Measurements from ENCODE around the gene TTC4.

The TTC4 gene

DNA sequence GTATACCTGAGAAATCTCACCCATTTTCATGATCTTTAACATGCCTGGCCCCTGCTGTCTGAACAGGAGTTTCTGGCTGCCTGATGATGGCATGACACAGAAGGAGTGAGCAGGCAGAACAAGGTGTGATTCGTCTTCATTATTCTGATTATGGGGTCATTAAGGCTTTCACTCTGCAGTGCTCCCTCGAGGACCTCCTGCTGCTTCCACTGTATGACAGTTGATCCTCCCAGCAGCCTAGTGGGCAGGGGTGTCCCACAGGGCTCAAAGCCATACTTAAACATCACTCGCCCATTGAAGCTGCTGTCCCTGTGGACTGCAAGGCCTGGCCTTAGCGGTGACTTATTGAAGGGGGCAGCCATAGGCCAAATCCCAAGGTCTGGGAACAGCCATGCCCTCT lies 61.4 kb downstream of the TTC4 start:
- H3K9ac ChIP-seq (ENCODE audit: low read depth in 1 of 2, low read length in 2 of 2), result no peak overlapping the region
- H3K9me3 ChIP-seq (ENCODE audit: control insufficient read depth in 2 of 2, low read length in 2 of 2), result no peaks in the 10 kb centered on the region
- peaks cover 13 to 14% of the 10 kb centered on the region in 2 donors for H3K4me1 ChIP-seq (ENCODE audit: control insufficient read depth in 2 of 2, insufficient read depth in 2 of 2, low read length in 2 of 2)
- H3K27me3 ChIP-seq (ENCODE audit: control insufficient read depth in 2 of 2, insufficient read depth in 2 of 2, low read length in 2 of 2), result no peaks in the 10 kb centered on the region
- peaks cover 4 to 11% of the 10 kb centered on the region in 2 donors for H3K36me3 ChIP-seq (ENCODE audit: control insufficient read depth in 2 of 2, insufficient read depth in 2 of 2, low read length in 2 of 2)
- no peak overlapping the region for H3K4me3 ChIP-seq (ENCODE audit: low read length in 2 of 2)
- H3K27ac ChIP-seq (ENCODE audit: low read depth in 2 of 2, low read length in 2 of 2), result peak overlapping the region in 1 of 2 donors; percentile 35

DNA sequence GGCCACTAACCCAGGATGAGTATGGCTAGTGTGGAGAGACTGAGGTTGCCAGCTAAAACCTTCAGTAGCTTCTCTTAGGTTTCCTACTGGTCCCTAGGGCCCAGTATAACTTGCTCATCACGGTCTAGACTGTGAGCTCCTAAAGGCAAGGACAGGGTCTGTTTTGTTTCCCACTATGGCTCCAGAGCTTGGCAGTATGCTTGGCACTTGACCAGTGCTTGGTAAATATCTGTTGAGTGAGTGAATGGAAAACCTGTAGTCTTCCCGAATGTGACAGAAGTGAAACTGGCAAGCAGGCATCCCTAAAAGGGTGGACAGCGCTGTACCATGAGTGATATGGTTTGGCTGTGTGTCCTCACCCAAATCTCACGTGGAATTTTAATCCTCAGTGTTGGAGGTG lies 61.8 kb downstream of the TTC4 start:
- Histone ChIP-seq H3K27ac (ENCODE audit: low read depth in 2 of 2, low read length in 2 of 2) (no peak overlapping the region), H3K27me3 (ENCODE audit: control insufficient read depth in 2 of 2, insufficient read depth in 2 of 2, low read length in 2 of 2) (no peaks in the 10 kb centered on the region), H3K4me1 (ENCODE audit: control insufficient read depth in 2 of 2, insufficient read depth in 2 of 2, low read length in 2 of 2) (peaks cover 13 to 14% of the 10 kb centered on the region in 2 donors), H3K4me3 (ENCODE audit: low read length in 2 of 2) (no peak overlapping the region), H3K9ac (ENCODE audit: low read depth in 1 of 2, low read length in 2 of 2) (no peak overlapping the region), H3K9me3 (ENCODE audit: control insufficient read depth in 2 of 2, low read length in 2 of 2) (no peaks in the 10 kb centered on the region), H3K36me3 (ENCODE audit: control insufficient read depth in 2 of 2, insufficient read depth in 2 of 2, low read length in 2 of 2) (peaks cover 9 to 15% of the 10 kb centered on the region in 2 donors)

DNA sequence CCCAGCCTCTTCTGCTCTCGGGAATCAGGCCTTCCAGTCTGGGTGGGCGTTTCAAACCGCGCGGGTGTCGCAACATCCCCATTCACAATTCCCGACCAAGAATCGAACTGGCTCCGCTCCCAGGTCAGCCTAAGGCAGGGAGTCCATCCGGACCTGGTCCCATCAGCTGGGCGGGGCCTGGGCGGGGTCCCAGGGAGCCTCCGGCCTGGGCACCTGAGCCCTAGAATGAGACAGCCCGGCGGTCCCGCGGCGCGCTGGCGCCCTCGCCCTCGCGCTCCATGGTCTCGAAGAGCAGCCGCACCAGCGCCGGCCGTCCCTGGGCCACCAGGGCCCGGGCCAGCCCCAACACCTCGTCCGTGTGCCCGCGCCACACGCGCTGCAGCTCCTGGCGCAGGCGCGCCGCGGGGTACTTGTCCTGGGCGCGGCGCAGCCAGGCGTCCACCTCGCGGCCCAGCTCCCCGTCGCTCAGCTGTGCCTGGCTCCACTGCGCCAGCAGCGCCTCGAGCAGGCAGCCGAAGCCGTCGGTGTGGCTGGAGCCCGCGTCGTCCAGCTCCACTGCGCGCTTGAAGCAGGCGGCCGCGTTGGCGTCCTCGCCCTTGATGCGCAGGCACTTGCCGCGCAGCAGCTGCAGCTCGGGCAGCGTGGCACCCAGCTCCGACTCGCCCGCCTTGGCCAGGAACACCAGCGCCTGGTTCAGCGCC lies 65.5 kb downstream of the TTC4 start:
- peaks cover 10 to 12% of the 10 kb centered on the region in 2 donors for H3K4me1 ChIP-seq (ENCODE audit: control insufficient read depth in 2 of 2, insufficient read depth in 2 of 2, low read length in 2 of 2)
- no peak overlapping the region for H3K9ac ChIP-seq (ENCODE audit: low read depth in 1 of 2, low read length in 2 of 2)
- H3K27ac ChIP-seq (ENCODE audit: low read depth in 2 of 2, low read length in 2 of 2), result no peak overlapping the region
- H3K27me3 ChIP-seq (ENCODE audit: control insufficient read depth in 2 of 2, insufficient read depth in 2 of 2, low read length in 2 of 2), result no peaks in the 10 kb centered on the region
- H3K4me3 ChIP-seq (ENCODE audit: low read length in 2 of 2), result no peak overlapping the region
- H3K36me3 ChIP-seq (ENCODE audit: control insufficient read depth in 2 of 2, insufficient read depth in 2 of 2, low read length in 2 of 2), result peaks cover 27 to 28% of the 10 kb centered on the region in 2 donors
- no peaks in the 10 kb centered on the region for H3K9me3 ChIP-seq (ENCODE audit: control insufficient read depth in 2 of 2, low read length in 2 of 2)

DNA sequence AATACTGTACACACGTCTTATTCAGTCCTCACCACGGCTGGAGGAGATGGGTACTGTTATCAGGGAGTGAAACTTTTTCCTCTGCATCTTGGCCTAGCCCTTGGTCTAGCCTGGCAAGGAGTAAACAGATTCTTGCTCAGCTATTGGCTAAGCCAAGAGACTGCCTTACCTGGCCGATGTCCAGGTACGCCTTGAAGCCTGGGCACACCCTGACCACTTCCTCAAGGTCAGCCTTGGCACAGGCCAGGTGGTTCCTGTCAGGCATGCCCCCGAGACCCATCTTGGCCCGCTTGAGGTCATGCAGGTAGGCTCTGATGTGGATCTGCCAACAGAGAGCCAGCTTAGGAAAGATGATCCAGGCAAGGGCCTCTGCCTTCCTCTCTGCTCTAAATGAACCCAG lies 66.5 kb downstream of the TTC4 start:
- Histone ChIP-seq H3K9me3 (ENCODE audit: control insufficient read depth in 2 of 2, low read length in 2 of 2) (no peaks in the 10 kb centered on the region), H3K4me3 (ENCODE audit: low read length in 2 of 2) (no peak overlapping the region), H3K27me3 (ENCODE audit: control insufficient read depth in 2 of 2, insufficient read depth in 2 of 2, low read length in 2 of 2) (no peaks in the 10 kb centered on the region), H3K27ac (ENCODE audit: low read depth in 2 of 2, low read length in 2 of 2) (no peak overlapping the region), H3K9ac (ENCODE audit: low read depth in 1 of 2, low read length in 2 of 2) (no peak overlapping the region), H3K36me3 (ENCODE audit: control insufficient read depth in 2 of 2, insufficient read depth in 2 of 2, low read length in 2 of 2) (peaks cover 31 to 36% of the 10 kb centered on the region in 2 donors), H3K4me1 (ENCODE audit: control insufficient read depth in 2 of 2, insufficient read depth in 2 of 2, low read length in 2 of 2) (peaks cover under 1 to 2% of the 10 kb centered on the region in 2 donors)

DNA sequence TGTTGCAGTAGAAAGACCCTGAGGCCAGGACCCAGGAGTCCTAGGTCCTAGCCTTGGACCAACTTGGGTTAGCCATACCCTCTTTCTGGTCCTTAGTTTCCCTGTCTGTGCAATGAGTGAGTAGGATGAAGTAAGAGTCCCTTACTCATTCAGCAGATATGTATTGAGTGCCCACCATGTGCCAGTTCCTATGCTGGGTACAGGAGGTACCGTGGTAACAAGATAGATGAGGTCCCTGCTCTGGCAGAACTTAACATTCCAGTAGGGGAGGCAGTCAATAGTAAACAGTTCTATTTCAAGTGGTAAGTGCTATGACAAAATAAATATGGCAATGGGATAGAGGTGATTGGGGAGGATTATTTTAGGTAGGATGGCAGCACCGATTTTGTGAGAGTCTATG lies 66.9 kb downstream of the TTC4 start:
- Histone ChIP-seq H3K9ac (ENCODE audit: low read depth in 1 of 2, low read length in 2 of 2) (no peak overlapping the region), H3K9me3 (ENCODE audit: control insufficient read depth in 2 of 2, low read length in 2 of 2) (no peaks in the 10 kb centered on the region), H3K36me3 (ENCODE audit: control insufficient read depth in 2 of 2, insufficient read depth in 2 of 2, low read length in 2 of 2) (peaks cover 35 to 39% of the 10 kb centered on the region in 2 donors), H3K27me3 (ENCODE audit: control insufficient read depth in 2 of 2, insufficient read depth in 2 of 2, low read length in 2 of 2) (no peaks in the 10 kb centered on the region), H3K4me1 (ENCODE audit: control insufficient read depth in 2 of 2, insufficient read depth in 2 of 2, low read length in 2 of 2) (no peaks in the 10 kb centered on the region), H3K4me3 (ENCODE audit: low read length in 2 of 2) (no peak overlapping the region), H3K27ac (ENCODE audit: low read depth in 2 of 2, low read length in 2 of 2) (no peak overlapping the region)

DNA sequence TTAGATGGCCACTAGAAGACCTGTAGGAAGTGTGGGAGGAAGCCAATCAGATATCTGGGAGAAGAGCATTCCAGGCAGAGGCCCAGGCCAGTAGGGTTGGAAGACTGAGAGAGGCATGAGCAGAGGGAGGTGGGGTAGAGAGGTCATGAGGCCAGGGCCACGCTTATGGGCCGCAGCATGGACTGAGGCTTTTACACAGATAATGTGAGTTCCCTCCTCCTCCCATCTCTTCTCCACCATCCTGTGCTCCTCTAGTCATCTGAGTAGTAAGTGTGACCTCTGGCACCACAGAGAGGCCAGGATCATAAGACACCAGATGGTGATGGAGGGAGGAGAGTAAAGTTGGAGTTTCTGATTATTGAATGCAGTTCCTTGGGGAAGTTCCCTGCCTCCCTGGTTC lies 68.4 kb downstream of the TTC4 start:
- no peak overlapping the region for H3K4me3 ChIP-seq (ENCODE audit: low read length in 2 of 2)
- no peak overlapping the region for H3K9ac ChIP-seq (ENCODE audit: low read depth in 1 of 2, low read length in 2 of 2)
- H3K27me3 ChIP-seq (ENCODE audit: control insufficient read depth in 2 of 2, insufficient read depth in 2 of 2, low read length in 2 of 2), result no peaks in the 10 kb centered on the region

GRCh38 chr1:54786778-54787177 lies 71.1 kb downstream of the TTC4 start:
- H3K27me3 ChIP-seq (ENCODE audit: control insufficient read depth in 2 of 2, insufficient read depth in 2 of 2, low read length in 2 of 2), result no peaks in the 10 kb centered on the region
- peaks cover 42 to 60% of the 10 kb centered on the region in 2 donors for H3K36me3 ChIP-seq (ENCODE audit: control insufficient read depth in 2 of 2, insufficient read depth in 2 of 2, low read length in 2 of 2)
- no peak overlapping the region for H3K27ac ChIP-seq (ENCODE audit: low read depth in 2 of 2, low read length in 2 of 2)
- H3K4me3 ChIP-seq (ENCODE audit: low read length in 2 of 2), result no peak overlapping the region
- H3K4me1 ChIP-seq (ENCODE audit: control insufficient read depth in 2 of 2, insufficient read depth in 2 of 2, low read length in 2 of 2), result no peaks in the 10 kb centered on the region
- no peak overlapping the region for H3K9ac ChIP-seq (ENCODE audit: low read depth in 1 of 2, low read length in 2 of 2)
- H3K9me3 ChIP-seq (ENCODE audit: control insufficient read depth in 2 of 2, low read length in 2 of 2), result peaks cover 0 to 2% of the 10 kb centered on the region in 2 donors

More for the DNA sequence above, 68.4 kb downstream of the TTC4 start:
- H3K27ac ChIP-seq (ENCODE audit: low read depth in 2 of 2, low read length in 2 of 2), result no peak overlapping the region
- H3K9me3 ChIP-seq (ENCODE audit: control insufficient read depth in 2 of 2, low read length in 2 of 2), result no peaks in the 10 kb centered on the region
- peaks cover 37 to 45% of the 10 kb centered on the region in 2 donors for H3K36me3 ChIP-seq (ENCODE audit: control insufficient read depth in 2 of 2, insufficient read depth in 2 of 2, low read length in 2 of 2)
- H3K4me1 ChIP-seq (ENCODE audit: control insufficient read depth in 2 of 2, insufficient read depth in 2 of 2, low read length in 2 of 2), result no peaks in the 10 kb centered on the region

GRCh38 chr1:54787604-54788003 lies 71.9 kb downstream of the TTC4 start:
- peaks cover 33 to 54% of the 10 kb centered on the region in 2 donors for H3K36me3 ChIP-seq (ENCODE audit: control insufficient read depth in 2 of 2, insufficient read depth in 2 of 2, low read length in 2 of 2)
- peaks cover 0 to 3% of the 10 kb centered on the region in 2 donors for H3K9me3 ChIP-seq (ENCODE audit: control insufficient read depth in 2 of 2, low read length in 2 of 2)
- H3K4me3 ChIP-seq (ENCODE audit: low read length in 2 of 2), result no peak overlapping the region
- H3K4me1 ChIP-seq (ENCODE audit: control insufficient read depth in 2 of 2, insufficient read depth in 2 of 2, low read length in 2 of 2), result no peaks in the 10 kb centered on the region
- no peak overlapping the region for H3K9ac ChIP-seq (ENCODE audit: low read depth in 1 of 2, low read length in 2 of 2)
- H3K27me3 ChIP-seq (ENCODE audit: control insufficient read depth in 2 of 2, insufficient read depth in 2 of 2, low read length in 2 of 2), result no peaks in the 10 kb centered on the region
- H3K27ac ChIP-seq (ENCODE audit: low read depth in 2 of 2, low read length in 2 of 2), result no peak overlapping the region

DNA sequence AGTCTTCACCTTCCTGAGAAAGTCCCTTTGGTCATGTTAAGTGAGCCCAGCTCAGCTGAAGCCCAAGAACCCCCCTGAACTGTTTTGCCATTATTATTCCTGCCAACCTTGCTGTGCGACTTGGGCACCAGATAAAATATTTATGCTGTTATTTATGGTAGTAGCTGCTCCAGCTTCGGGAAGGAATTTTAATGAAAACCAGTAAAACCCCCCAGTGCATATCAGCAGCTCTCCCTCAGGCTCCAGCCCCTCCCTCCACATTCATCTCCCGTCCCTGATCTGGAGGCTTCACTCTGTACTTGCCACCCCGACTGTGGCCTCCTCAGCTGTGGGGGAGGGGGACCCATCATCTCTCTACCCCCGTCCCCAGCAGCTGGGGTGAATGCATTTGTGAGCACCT lies 72.8 kb downstream of the TTC4 start:
- peaks cover 8% of the 10 kb centered on the region in 2 donors for H3K4me1 ChIP-seq (ENCODE audit: control insufficient read depth in 2 of 2, insufficient read depth in 2 of 2, low read length in 2 of 2)
- no peak overlapping the region for H3K9ac ChIP-seq (ENCODE audit: low read depth in 1 of 2, low read length in 2 of 2)
- H3K4me3 ChIP-seq (ENCODE audit: low read length in 2 of 2), result no peak overlapping the region
- peaks cover 33 to 55% of the 10 kb centered on the region in 2 donors for H3K36me3 ChIP-seq (ENCODE audit: control insufficient read depth in 2 of 2, insufficient read depth in 2 of 2, low read length in 2 of 2)
- no peaks in the 10 kb centered on the region for H3K27me3 ChIP-seq (ENCODE audit: control insufficient read depth in 2 of 2, insufficient read depth in 2 of 2, low read length in 2 of 2)
- no peak overlapping the region for H3K27ac ChIP-seq (ENCODE audit: low read depth in 2 of 2, low read length in 2 of 2)
- H3K9me3 ChIP-seq (ENCODE audit: control insufficient read depth in 2 of 2, low read length in 2 of 2), result peaks cover 0 to 3% of the 10 kb centered on the region in 2 donors

GRCh38 chr1:54791880-54792522 lies 76.3 kb downstream of the TTC4 start:
- no peak overlapping the region for H3K9ac ChIP-seq (ENCODE audit: low read depth in 1 of 2, low read length in 2 of 2)
- H3K27ac ChIP-seq (ENCODE audit: low read depth in 2 of 2, low read length in 2 of 2), result no peak overlapping the region
- peaks cover 24 to 36% of the 10 kb centered on the region in 2 donors for H3K36me3 ChIP-seq (ENCODE audit: control insufficient read depth in 2 of 2, insufficient read depth in 2 of 2, low read length in 2 of 2)
- H3K4me1 ChIP-seq (ENCODE audit: control insufficient read depth in 2 of 2, insufficient read depth in 2 of 2, low read length in 2 of 2), result peaks cover 40 to 41% of the 10 kb centered on the region in 2 donors
- peaks cover 0 to 3% of the 10 kb centered on the region in 2 donors for H3K9me3 ChIP-seq (ENCODE audit: control insufficient read depth in 2 of 2, low read length in 2 of 2)
- H3K27me3 ChIP-seq (ENCODE audit: control insufficient read depth in 2 of 2, insufficient read depth in 2 of 2, low read length in 2 of 2), result no peaks in the 10 kb centered on the region
- no peak overlapping the region for H3K4me3 ChIP-seq (ENCODE audit: low read length in 2 of 2)
